ENCODE results near the gene SLC22A23.

DNA sequence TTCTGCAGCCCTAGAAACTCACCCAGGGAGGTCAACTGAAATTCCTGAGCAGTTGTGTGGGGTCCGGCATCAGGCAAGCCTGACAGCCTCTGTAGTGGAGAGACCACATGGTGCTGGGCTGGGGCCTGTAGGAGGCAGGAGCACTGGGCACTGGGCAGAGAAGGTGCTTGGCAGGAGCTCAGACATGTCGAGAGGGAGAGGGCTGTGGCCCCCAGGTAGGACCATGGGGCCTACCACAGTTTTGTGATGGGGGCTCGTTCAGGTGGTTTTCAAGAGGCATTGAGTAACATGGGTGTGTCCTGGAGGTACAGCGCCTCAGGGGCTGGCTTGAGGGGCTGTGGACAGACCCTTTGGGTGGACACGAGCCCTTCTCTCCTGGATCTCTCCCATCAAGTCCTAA, 15.9 kb downstream of the SLC22A23 start:
- TF ChIP-seq CTCF (IDR thresholded peaks at IDR 0.05) (no peak), POLR2A (IDR thresholded peaks at IDR 0.05) (no peak)

All from adrenal gland (tissue), 5 donors.